ENCODE data around the gene ZFHX2.

DNA sequence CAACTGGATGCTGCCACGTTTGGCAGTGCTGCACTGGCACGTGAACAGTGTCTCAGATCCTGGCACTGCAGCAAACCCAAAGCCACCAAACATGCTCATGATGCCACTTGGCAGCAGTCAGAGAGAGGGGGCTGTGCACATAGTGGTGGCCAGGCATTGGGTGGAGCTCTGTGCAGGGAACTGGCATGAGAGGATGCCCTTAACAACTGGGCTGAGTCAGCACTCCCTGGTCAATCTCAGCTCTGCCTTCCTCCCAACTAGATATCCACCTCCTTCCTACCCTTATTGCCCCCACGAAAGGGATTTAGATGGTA lies 37.0 kb downstream of the ZFHX2 start:
- TF ChIP-seq CTCF (IDR thresholded peaks at IDR 0.05; ENCODE audit: low read length) (no peak), EZH2 (IDR thresholded peaks at IDR 0.05; ENCODE audit: borderline replicate concordance, low read length) (no peak)
